HG03066 (cell line): ENCODE data around the gene PRKCE.
"Not testable (repeated sequence)": the region's sequence is repeated elsewhere in the genome, so short reads cannot be mapped to it uniquely, and the experiment has no call there.

Experiments used
- ATAC-seq: cut with Tn5 transposase; IDR thresholded peaks from one replicate; pipeline ENCODE4 v1.9.1; 2021; ENCODE audit warnings: low read depth; ENCODE audit not compliant: unreplicated experiment

PRKCE gene

GRCh38 chr2:45695480-45696007 lies 44.1 kb downstream of the PRKCE start:
- ATAC-seq: peak; percentile 42

DNA sequence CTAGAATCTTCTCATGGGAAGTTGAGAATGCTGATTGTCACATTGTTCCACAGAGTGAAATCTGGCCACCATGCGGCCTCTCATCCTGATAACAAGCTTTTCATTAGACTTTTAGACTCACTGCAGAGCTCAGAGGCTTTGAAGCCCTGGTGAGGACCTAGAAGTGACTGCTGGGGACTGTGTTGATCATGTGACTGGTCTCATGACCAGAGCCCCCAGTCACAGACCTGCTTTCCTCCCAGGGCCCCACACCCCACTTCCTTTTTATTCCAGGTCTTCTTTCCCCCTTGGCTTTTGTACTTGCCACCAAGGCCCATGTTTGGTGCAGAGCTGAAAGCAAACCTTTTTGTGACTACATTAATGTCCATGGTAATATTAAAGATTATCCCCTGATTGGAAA lies 45.2 kb downstream of the PRKCE start:
- no peak for ATAC-seq

DNA sequence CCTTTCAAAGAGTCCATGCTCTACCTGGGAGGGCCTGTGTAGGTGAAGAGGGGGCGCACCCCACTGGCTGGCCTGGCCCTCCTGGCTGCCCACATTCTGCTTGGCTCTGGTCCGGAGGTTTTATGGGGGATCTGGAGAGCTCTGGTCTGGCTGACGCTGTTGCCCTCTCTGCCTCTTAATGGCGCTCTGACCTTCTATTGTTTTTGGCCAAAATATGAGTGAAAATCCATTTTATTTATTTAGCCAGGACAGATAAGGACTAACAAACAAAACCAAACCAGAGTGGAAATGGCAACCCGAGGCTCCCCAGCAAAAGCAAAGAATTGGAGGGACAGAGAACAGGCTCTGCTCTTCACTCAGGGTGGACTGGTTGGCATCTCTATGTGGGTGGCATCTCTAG lies 45.7 kb downstream of the PRKCE start:
- no peak for ATAC-seq

GRCh38 chr2:45698554-45698953 lies 47.1 kb downstream of the PRKCE start:
- no peak for ATAC-seq

GRCh38 chr2:45699032-45699658 lies 47.7 kb downstream of the PRKCE start:
- ATAC-seq: peak; percentile 62

- ATAC-seq: no peak
Observed at GRCh38 chr2:45700407-45701013, 49.0 kb downstream of the PRKCE start.

- ATAC-seq: no peak
Observed at GRCh38 chr2:45705233-45705632, 53.8 kb downstream of the PRKCE start.

DNA sequence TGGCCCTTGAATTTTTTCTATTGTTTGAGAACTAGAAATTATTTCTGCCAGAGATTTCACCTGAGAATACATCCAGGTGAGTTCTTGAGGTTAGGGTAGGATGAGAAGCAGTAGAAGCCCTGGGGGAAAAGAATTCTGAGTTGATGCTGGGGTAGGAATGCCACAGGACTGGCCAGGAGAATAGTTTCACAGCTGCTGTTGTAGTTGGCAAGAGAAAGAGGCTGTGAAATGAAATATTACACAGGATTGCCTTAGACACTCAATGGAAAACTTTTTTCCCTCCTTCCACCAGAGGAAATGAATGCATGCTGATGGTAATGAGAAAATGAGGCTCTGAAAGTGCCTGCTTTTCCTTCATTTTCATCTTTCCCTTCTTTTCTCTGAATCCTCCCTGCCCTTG lies 54.6 kb downstream of the PRKCE start:
- no peak for ATAC-seq

DNA sequence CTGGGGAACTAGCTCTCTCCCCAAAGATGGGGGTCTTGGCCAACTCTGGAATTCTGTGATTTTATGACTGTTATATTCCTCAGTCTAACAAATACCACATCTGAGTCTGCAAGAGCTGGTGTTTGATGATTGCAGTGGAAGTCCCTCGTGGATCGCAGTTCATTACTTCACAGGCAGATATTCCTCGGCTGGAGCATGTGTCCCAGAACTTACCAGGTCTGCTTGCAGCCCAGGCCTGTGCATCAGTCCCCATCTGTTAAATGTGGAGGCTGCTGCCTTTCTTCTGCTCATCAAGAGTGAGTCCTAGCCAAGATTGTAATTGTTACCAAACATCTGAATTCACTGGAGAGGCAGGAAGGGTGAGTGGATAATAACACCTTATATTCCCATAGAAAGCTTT lies 55.5 kb downstream of the PRKCE start:
- no peak for ATAC-seq

DNA sequence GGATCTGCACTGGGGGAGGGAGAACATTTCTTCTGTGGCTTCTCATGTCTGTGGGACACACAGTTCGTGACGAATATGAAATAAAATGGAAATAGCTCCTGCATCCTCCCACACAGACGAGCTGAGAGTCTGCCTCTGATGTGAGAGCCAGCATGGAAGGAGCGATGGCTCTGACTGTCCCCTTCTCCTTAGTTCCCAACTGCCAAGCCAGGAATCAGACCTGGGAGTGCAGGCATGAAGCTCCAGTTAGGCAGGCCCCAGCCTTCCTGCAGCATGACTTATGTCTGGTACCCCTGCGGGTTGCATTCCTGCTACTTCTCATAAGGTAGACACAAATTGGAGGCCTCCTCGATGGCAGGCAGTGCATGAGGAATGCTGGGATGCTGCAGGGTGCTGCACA lies 56.2 kb downstream of the PRKCE start:
- ATAC-seq: no peak

- ATAC-seq: no peak
Observed at GRCh38 chr2:45708501-45708900, 57.0 kb downstream of the PRKCE start.

DNA sequence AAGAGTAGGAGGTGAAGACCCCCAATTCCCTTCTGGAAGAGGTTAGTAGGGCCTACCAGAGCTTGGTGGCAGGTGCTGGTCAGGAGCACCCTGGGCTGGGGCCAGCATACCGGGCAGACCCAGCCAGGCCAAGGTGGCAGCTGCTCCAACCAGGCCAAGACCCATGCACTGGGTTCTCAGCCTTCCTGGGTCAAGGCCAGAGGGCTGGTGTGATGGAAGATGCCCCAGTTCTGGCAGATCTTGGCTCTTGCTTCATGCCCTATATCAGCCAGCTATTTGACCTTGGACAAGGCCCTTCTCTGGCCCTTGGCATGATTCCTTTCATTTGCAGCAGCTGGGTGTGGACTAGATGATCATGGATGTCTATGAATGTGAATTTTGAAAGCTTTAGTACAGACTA lies 57.7 kb downstream of the PRKCE start:
- no peak for ATAC-seq

GRCh38 chr2:45710468-45710867 lies 59.0 kb downstream of the PRKCE start:
- no peak for ATAC-seq

GRCh38 chr2:45711224-45711623 lies 59.7 kb downstream of the PRKCE start:
- no peak for ATAC-seq

- no peak for ATAC-seq
Observed at GRCh38 chr2:45712570-45712969, 61.1 kb downstream of the PRKCE start.

DNA sequence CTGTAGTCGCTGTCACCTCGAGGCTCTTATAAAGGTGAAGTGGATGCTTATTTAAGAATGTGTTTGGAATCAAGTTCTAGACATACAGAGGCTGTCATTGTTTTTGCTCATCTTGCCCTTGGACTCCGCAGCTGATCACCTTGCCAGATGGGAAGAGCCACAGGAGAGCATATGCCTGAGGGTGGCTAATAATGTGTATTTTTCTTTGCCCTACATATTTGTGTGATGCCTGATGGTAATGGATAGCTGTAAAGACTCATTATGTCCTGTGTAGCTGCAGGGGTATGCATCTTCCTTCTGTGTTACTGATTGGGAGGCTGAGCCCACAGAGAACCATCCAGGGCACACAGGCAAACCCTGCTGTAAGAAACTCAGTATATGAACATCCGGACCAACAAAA lies 61.7 kb downstream of the PRKCE start:
- ATAC-seq: no peak

DNA sequence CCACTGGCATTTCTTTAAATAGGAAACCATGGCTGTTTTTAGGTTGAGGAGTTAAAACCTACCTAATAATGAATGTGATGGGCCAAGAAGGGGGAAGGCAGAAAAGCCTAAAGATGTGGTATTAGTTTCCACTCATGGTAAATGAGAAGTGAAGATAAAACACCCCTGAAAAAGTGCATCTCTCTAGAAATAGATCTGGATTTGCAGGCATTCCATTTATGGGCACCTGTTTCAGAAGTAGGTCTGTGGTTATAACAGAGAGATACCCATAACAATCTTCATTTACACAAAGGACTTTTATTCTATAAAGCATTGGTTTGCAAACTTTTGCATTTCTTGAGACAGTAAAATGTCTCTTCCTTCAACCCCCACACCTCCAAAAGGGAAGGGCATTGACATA lies 62.1 kb downstream of the PRKCE start:
- no peak for ATAC-seq

GRCh38 chr2:45714679-45715078 lies 63.2 kb downstream of the PRKCE start:
- no peak for ATAC-seq

DNA sequence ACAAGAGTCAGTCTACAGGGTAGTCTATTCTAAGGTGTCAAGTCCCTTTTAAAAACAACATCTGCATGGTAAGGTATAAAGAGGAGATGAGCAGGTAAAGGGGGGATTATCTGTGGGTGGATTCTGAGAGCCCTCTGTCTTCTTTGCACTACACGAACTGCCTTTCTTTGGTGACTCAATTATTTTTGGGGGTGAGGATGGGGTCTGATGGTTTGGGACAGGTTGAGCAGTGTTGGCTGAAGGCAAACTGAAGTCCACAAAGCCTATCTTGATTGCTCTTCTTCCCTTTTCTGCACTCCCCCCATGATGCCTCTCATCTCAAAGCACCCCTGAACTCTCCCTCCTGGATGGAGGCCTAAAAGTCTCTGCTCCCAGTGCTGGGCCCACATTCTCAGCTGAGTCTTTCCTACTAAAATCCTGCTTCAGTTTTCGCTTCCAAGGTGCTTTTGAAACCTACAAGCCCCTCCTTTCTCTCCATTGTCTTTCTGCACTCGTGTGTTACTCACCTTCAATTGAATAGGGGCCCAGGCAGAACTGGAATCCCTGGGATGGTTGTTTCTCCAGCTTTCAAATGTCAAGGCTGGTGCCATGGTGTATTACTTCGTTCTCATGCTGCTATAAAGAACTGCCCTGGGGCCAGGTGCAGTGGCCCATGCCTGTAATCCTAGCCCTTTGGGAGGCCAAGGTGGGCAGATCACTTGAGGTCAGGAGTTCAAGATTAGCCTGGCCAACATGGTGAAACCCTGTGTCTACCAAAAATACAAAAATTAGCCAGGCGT lies 64.3 kb downstream of the PRKCE start:
- no peak for ATAC-seq

DNA sequence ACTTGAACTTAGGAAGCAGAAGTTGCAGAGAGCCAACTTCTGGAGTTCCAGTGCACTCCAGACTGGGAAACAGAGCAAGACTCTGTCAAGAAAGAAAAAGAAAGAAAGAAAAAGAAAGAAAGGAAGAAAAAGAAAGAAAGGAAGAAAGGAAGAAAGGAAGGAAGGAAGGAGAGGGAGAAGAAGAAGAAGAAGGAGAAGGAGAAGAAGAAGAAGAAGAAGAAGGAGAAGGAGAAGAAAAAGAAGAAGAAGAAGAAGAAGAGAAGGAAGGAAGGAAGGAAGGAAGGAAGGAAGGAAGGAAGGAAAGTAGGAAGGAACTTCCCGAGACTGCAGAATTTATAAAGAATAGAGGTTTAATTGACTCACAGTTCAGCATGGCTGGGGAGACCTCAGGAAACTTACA lies 65.0 kb downstream of the PRKCE start:
- not testable (repeated sequence) for ATAC-seq

DNA sequence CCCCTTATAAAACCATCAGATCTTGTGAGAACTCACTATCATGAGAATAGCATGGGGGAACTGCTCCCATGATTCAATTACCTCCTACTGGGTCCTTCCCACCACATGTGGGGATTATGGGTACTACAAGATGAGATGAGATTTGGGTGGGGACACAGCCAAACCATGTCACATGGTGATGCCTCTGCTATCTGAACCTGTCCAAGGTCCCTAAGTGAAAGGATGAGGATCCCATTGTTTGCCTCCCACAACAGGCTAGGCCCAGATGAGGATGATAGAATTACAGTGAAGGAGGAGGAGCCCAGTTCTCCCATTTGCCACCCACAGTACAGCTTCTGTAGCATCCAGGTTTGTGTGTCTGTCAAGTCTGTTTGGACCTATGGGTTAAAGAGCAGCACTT lies 65.4 kb downstream of the PRKCE start:
- ATAC-seq: no peak

DNA sequence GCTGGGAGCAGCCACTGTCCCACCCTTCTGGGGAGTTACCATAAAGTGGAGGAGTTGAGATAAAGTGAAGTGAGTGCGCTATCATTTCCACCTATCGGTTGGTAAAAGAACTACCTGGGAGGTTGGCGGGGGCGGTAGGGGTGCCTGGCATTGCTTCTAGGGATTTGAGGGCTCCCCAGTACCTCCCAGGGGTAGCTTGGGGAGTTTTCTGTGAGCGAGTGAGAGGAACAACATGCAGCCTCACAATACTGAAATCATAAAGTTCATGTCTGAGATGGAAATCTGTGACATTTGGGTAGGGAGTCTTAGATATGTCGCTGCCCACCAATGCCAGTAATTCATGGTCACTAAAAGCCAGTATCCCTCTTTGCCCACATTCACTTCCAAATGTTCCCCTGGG lies 68.7 kb downstream of the PRKCE start:
- no peak for ATAC-seq
